Measurements from ENCODE around the gene CHFR. TPM values are rescaled to one million over a fixed set of nuclear protein-coding genes. Genes with fewer than 3 reads are reported as not detected.

Gene CHFR
- total RNA-seq, 2 donors from 2014 or later, result 57.0 to 80.4 TPM

- peak; percentile 40 for DNase-seq
- Histone ChIP-seq H3K36me3 (ENCODE audit: control insufficient read depth, insufficient read depth, low read length) (no peaks in the 10 kb centered on the region), H3K27me3 (ENCODE audit: control insufficient read depth, insufficient read depth, low read length, poor library complexity, severe bottlenecking) (no peaks in the 10 kb centered on the region), H3K9me3 (ENCODE audit: control insufficient read depth, low read length) (peaks cover 27% of the 10 kb centered on the region), H3K4me1 (ENCODE audit: control insufficient read depth, insufficient read depth, low read length) (no peaks in the 10 kb centered on the region), H3K4me3 (ENCODE audit: low read length) (no peak overlapping the region), H3K9ac (ENCODE audit: extremely low read depth, low read length, poor library complexity, severe bottlenecking) (no peak overlapping the region), H3K27ac (ENCODE audit: low read depth, low read length) (no peak overlapping the region)
- H3K4me3 Mint-ChIP-seq, result peak overlapping the region; percentile 13
- H3K27ac Mint-ChIP-seq, result no peak overlapping the region
- H3K4me1 Mint-ChIP-seq, result no peaks in the 10 kb centered on the region
- H3K9me3 Mint-ChIP-seq, result peaks cover 28% of the 10 kb centered on the region
- TF ChIP-seq, protein P1, sequence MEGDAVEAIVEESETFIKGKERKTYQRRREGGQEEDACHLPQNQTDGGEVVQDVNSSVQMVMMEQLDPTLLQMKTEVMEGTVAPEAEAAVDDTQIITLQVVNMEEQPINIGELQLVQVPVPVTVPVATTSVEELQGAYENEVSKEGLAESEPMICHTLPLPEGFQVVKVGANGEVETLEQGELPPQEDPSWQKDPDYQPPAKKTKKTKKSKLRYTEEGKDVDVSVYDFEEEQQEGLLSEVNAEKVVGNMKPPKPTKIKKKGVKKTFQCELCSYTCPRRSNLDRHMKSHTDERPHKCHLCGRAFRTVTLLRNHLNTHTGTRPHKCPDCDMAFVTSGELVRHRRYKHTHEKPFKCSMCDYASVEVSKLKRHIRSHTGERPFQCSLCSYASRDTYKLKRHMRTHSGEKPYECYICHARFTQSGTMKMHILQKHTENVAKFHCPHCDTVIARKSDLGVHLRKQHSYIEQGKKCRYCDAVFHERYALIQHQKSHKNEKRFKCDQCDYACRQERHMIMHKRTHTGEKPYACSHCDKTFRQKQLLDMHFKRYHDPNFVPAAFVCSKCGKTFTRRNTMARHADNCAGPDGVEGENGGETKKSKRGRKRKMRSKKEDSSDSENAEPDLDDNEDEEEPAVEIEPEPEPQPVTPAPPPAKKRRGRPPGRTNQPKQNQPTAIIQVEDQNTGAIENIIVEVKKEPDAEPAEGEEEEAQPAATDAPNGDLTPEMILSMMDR (conservative IDR thresholded peaks at IDR 0.05), result no peak
- 92 to 97% methylated on average over 7 to 16 of the region's 16 CpGs for WGBS, 2 experiments (ENCODE audit: insufficient coverage in 1 of 2, insufficient read length in 1 of 2)
- H3K36me3 Mint-ChIP-seq (ENCODE audit: low read depth), result peaks cover 12% of the 10 kb centered on the region
- H3K27me3 Mint-ChIP-seq (ENCODE audit: insufficient read depth), result peaks cover 28% of the 10 kb centered on the region
Observed at GRCh38 chr12:132907216-132907615, 19.8 kb upstream of the CHFR start.

DNA sequence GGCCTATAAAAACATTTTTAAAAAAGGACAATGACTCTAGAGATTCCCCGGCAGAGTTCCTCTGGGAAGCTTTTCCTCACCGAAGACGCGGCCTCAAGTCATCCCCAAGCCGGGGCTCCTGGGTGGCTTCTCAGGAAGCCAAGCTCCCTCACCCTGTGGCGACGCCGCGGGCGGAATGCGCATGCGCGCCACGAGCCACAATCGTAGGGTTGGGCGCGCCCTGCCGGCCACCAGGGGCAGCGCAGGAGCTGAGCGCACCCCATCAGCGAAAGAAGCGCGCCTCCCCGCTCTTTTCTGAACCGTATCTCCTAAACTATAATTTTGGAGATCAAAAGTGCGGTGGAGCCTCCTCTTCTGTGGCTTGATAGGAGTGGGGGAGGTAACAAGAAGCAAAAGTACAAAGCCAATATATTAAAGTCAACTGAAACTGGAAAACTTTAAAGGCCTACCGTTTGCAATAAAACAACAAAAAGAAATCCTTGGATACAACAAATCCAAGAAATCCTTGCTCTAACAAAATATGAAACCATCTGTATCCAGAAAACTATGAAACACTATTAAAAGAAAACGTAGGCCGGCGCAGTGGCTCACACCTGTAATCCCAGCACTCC is 17.4 kb upstream of the CHFR start:
- Mint-ChIP-seq H3K27ac (no peak overlapping the region), H3K4me1 (no peaks in the 10 kb centered on the region), H3K27me3 (ENCODE audit: insufficient read depth) (peaks cover 28% of the 10 kb centered on the region), H3K4me3 (peak overlapping the region; percentile 37), H3K9me3 (peaks cover 7% of the 10 kb centered on the region), H3K36me3 (ENCODE audit: low read depth) (no peaks in the 10 kb centered on the region)
- peak; percentile 96 for DNase-seq
- Histone ChIP-seq H3K27ac (ENCODE audit: low read depth, low read length) (no peak overlapping the region), H3K4me1 (ENCODE audit: control insufficient read depth, insufficient read depth, low read length) (no peaks in the 10 kb centered on the region), H3K4me3 (ENCODE audit: low read length) (no peak overlapping the region), H3K9me3 (ENCODE audit: control insufficient read depth, low read length) (peaks cover 6% of the 10 kb centered on the region), H3K27me3 (ENCODE audit: control insufficient read depth, insufficient read depth, low read length, poor library complexity, severe bottlenecking) (no peaks in the 10 kb centered on the region), H3K9ac (ENCODE audit: extremely low read depth, low read length, poor library complexity, severe bottlenecking) (no peak overlapping the region), H3K36me3 (ENCODE audit: control insufficient read depth, insufficient read depth, low read length) (no peaks in the 10 kb centered on the region)
- TF ChIP-seq, protein P1 (conservative IDR thresholded peaks at IDR 0.05), result peak; percentile 93
- WGBS, 2 experiments (ENCODE audit: insufficient coverage in 1 of 2, insufficient read length in 1 of 2), result 40 to 42% methylated on average over 13 to 30 of the region's 30 CpGs

DNA sequence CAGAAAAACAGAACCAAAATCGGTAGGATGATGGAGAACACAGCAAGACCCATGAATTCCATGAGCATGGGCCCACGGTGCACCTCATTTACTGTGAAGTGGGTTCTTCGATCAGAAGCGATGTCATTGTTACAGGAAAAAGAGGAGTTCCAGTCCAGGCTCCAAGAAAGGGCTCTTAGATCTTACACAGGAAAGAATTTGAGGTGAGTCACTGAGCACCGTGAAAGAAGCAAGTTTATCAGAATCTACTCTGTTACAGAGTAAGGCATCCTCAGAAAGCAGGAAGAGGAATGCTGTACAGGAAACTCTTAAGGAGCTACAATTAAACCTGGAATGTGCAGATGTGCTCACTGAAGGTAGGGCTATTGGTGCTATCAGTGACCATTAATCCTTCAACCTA is 11.6 kb upstream of the CHFR start:
- Mint-ChIP-seq H3K27me3 (ENCODE audit: insufficient read depth) (no peaks in the 10 kb centered on the region), H3K27ac (no peak overlapping the region), H3K4me3 (no peak overlapping the region), H3K9me3 (peaks cover 13% of the 10 kb centered on the region), H3K36me3 (ENCODE audit: low read depth) (no peaks in the 10 kb centered on the region), H3K4me1 (peaks cover 4% of the 10 kb centered on the region)
- DNase-seq, result peak; percentile 20
- TF ChIP-seq, protein P1 (conservative IDR thresholded peaks at IDR 0.05), result no peak
- 84 to 90% methylated on average over 5 of the region's 5 CpGs for WGBS, 2 experiments (ENCODE audit: insufficient coverage in 1 of 2, insufficient read length in 1 of 2)
- no peaks in the 10 kb centered on the region for H3K27me3 ChIP-seq (ENCODE audit: control insufficient read depth, insufficient read depth, low read length, poor library complexity, severe bottlenecking)
- no peaks in the 10 kb centered on the region for H3K36me3 ChIP-seq (ENCODE audit: control insufficient read depth, insufficient read depth, low read length)
- H3K9ac ChIP-seq (ENCODE audit: extremely low read depth, low read length, poor library complexity, severe bottlenecking), result no peak overlapping the region
- peaks cover 11% of the 10 kb centered on the region for H3K9me3 ChIP-seq (ENCODE audit: control insufficient read depth, low read length)
- no peak overlapping the region for H3K27ac ChIP-seq (ENCODE audit: low read depth, low read length)
- no peak overlapping the region for H3K4me3 ChIP-seq (ENCODE audit: low read length)
- H3K4me1 ChIP-seq (ENCODE audit: control insufficient read depth, insufficient read depth, low read length), result no peaks in the 10 kb centered on the region
